Uterus (tissue), 4 donors: ENCODE results near the gene SLCO2A1. TPM values are rescaled to one million over a fixed set of nuclear protein-coding genes. Genes with fewer than 3 reads are reported as not detected.
A peak's percentile ranks its signal among the peaks of the same experiment; 100 is the strongest.

Experiments
- DNase-seq, 2 donors: peaks; one replicate each; pipeline ENCODE4 v3.0.0-alpha.2; 2019 to 2020
- H3K27ac ChIP-seq, 2 donors: fragments of 200-600 bp; sonication (generic); 1 replicate in 1 of 2; 2 replicates in 1 of 2; pipeline ENCODE4 v1.5.1; 2016 to 2018
- H3K27me3 ChIP-seq, 2 donors: fragments of 200-600 bp; sonication (generic); one replicate each; pipeline ENCODE4 v1.5.1; 2018 to 2019; ENCODE audit warnings: control low read depth in 1 of 2
- H3K36me3 ChIP-seq, 2 donors: fragments of 200-600 bp; sonication (generic); one replicate each; pipeline ENCODE4 v1.5.1; 2019; ENCODE audit warnings: control low read depth in 1 of 2
- H3K4me1 ChIP-seq, 2 donors: fragments of 200-600 bp; sonication (generic); one replicate each; pipeline ENCODE4 v1.5.1; 2018 to 2019; ENCODE audit warnings: control low read depth in 1 of 2
- H3K4me3 ChIP-seq, 2 donors: fragments of 200-600 bp; sonication (generic); 1 replicate in 1 of 2; 2 replicates in 1 of 2; pipeline ENCODE4 v1.5.1; 2018 to 2019; ENCODE audit warnings: mild to moderate bottlenecking in 1 of 2
- H3K9me3 ChIP-seq, 2 donors: fragments of 200-600 bp; sonication (generic); one replicate each; pipeline ENCODE4 v1.5.1; 2019; ENCODE audit warnings: control low read depth in 1 of 2
- POLR2A ChIP-seq, 2 donors: fragments of 450-650 bp; IDR thresholded peaks; one replicate each; pipeline ENCODE4 v1.6.1; 2016; ENCODE audit warnings: antibody characterized with exemption in 2 of 2, mild to moderate bottlenecking in 1 of 2, moderate library complexity in 1 of 2
- intact Hi-C: fragments of 100-400 bp; cut with DNase I; formaldehyde crosslinking; loops from one replicate; pipeline ENCODE4 v1.15.1; 2023; ENCODE audit warnings: low total_unique reads
- total RNA-seq, 4 donors: library from RNA; depleted of rRNA in 3 of 4; stranded (reverse); fragments of >200 nt in 3 of 4; gene quantifications; one replicate each; pipeline versions ENCODE4 v1.1.0 to v1.2.4, GENCODE V29; 2014 to 2023
- TF ChIP-seq, protein P1 (sequence below), 4 experiments: fragments of 200-600 bp in 2 of 4; fragments of 450-650 bp in 2 of 4; sonication (generic) in 2 of 4; IDR thresholded peaks; one replicate each; pipeline ENCODE4 v1.5.1; 2016 to 2019; ENCODE audit warnings: antibody characterized with exemption in 4 of 4, mild to moderate bottlenecking in 2 of 4, moderate library complexity in 1 of 4
- donor health status: DM: yes; HTN: yes; CAD: no.

The SLCO2A1 gene
- total RNA-seq, 4 donors from 2014 or later: 3.0 to 168 (median 79.6) TPM

DNA sequence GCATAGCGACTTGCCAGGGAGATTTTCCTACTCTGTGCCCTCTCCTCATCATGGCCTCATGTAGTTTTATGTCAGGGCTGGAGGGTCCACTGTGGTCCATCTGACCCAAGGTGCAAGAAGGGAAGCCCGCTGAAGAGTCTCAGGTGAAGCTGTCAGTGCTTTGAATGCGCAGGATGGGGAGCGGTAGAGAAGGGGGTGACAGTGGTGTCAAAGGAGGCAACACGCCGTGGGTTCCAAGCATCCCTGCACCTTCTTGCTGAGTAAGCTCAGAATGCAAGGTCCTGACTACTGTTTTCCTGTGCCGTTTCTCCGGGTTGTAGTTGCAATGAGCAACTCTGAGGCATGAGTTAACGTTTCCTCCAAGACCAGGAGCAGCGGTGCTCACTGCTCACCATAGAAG, 89.2 kb downstream of the SLCO2A1 start:
- H3K9me3 ChIP-seq: no peaks in the 10 kb centered on the region
- no peaks in the 10 kb centered on the region for H3K36me3 ChIP-seq
- peak in 1 of 2 donors; percentile 8 for DNase-seq
- no peak overlapping the region for H3K4me3 ChIP-seq
- H3K27me3 ChIP-seq: no peaks in the 10 kb centered on the region
- no peak for TF ChIP-seq POLR2A (IDR thresholded peaks at IDR 0.05)
- TF ChIP-seq, protein P1, sequence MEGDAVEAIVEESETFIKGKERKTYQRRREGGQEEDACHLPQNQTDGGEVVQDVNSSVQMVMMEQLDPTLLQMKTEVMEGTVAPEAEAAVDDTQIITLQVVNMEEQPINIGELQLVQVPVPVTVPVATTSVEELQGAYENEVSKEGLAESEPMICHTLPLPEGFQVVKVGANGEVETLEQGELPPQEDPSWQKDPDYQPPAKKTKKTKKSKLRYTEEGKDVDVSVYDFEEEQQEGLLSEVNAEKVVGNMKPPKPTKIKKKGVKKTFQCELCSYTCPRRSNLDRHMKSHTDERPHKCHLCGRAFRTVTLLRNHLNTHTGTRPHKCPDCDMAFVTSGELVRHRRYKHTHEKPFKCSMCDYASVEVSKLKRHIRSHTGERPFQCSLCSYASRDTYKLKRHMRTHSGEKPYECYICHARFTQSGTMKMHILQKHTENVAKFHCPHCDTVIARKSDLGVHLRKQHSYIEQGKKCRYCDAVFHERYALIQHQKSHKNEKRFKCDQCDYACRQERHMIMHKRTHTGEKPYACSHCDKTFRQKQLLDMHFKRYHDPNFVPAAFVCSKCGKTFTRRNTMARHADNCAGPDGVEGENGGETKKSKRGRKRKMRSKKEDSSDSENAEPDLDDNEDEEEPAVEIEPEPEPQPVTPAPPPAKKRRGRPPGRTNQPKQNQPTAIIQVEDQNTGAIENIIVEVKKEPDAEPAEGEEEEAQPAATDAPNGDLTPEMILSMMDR (IDR thresholded peaks at IDR 0.05): no peak
- intact Hi-C loops: no loop called here
- H3K4me1 ChIP-seq: no peaks in the 10 kb centered on the region
- H3K27ac ChIP-seq: no peak overlapping the region

DNA sequence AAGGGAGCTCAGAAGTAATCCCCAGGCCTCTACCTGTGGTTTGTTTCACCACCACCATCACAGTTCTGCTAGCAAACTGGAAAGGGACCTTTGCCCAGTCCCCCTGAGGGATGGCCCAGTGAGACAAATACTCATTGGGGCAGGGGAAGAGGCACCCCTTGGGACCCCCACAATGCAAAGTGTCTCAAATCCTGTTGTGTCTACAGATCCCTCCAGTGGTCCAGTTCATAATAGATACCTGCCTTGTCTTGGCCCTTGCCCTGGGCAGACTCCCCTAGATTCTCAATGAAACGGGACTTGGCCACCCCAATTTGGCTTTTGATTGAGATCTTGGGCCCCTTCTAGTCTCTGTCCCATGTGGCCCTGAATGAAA, 90.3 kb downstream of the SLCO2A1 start:
- H3K27ac ChIP-seq: peak overlapping the region in 1 of 2 donors; percentile 24
- H3K4me1 ChIP-seq: no peaks in the 10 kb centered on the region
- no peak for TF ChIP-seq POLR2A (IDR thresholded peaks at IDR 0.05)
- no peak overlapping the region for H3K4me3 ChIP-seq
- intact Hi-C loops: no loop called here
- DNase-seq: no peak
- no peaks in the 10 kb centered on the region for H3K36me3 ChIP-seq
- H3K9me3 ChIP-seq: no peaks in the 10 kb centered on the region
- H3K27me3 ChIP-seq: no peaks in the 10 kb centered on the region

DNA sequence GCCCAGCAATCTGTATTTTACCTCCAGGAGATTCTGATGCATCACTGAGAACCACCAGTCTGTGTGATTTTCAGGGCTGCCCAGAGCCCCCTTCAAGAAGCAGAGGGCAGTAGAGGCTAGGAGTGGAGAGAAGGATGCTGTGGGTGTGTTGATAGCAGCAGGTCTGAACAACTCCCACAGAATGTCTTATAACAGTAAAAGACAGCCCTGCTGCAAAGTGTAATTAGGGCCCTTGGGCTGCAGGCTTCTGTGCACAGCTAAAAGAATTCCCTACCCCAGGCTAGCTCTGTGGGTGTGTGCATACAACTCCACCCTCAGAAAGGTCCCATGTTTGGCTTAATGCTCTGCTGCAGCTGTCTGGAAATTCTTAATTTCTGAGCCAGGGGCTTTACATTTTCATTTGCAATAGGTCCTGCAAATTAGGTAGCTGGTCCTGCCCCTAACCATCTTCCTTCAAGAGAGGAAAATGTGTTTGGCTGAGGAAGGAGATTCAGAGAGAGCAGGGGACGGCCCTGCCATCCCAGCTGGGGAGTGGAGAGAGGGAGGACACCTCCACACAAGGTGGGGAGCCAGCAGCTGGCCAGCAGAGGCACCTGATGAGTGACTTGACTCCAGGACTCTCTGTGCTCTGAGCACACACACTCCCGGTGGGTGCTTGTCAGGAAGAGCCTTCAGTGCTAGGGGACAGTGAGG, 90.8 kb downstream of the SLCO2A1 start:
- no peaks in the 10 kb centered on the region for H3K27me3 ChIP-seq
- H3K9me3 ChIP-seq: no peaks in the 10 kb centered on the region
- no peaks in the 10 kb centered on the region for H3K4me1 ChIP-seq
- no peak for TF ChIP-seq POLR2A (IDR thresholded peaks at IDR 0.05)
- TF ChIP-seq, protein P1 (IDR thresholded peaks at IDR 0.05): no peak
- intact Hi-C loops: no loop called here
- H3K36me3 ChIP-seq: no peaks in the 10 kb centered on the region
- peak overlapping the region in 1 of 2 donors; percentile 24 for H3K27ac ChIP-seq
- peak in 1 of 2 donors; percentile 5 for DNase-seq
- H3K4me3 ChIP-seq: no peak overlapping the region

DNA sequence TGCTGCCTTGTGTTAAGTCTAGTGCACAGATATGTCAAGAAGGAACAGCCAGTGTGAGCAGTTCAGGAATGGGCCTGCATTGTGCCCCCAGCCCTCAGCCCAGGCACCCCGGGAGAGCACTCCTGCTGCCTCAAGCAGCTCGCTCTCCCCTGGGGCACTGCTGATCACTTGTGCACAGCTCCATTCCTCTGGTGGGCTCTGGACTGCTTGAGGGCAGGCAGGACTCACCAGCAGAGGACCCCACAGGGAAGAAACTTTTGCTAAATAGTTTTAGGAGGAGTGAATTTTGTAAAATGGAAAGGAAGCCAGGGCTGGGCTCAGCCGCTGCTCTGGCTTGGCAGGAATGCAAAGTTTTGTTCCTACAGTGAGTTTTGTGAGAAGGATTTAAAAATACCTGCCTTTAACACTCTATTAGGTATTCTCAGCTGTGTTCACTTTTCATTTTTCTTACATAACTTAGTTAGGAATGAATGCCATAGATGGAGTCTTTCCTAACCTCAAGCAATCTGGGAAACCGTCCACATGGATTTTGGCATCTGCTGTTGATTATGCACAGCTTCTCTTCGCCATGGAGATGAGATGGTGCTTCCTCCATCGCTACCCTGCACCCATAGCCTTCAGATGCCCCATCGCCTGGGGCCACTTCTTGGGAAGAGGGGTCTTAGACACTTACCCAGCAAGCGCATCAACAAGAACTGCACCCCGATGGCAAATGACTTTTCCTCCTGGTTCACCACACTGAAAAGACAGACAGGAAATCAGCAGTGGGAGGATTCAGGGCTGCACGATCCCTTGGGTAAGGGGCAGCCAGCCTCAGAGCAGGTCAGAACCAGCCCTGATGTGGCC, 91.7 kb downstream of the SLCO2A1 start:
- no peaks in the 10 kb centered on the region for H3K36me3 ChIP-seq
- H3K27me3 ChIP-seq: no peaks in the 10 kb centered on the region
- TF ChIP-seq POLR2A (IDR thresholded peaks at IDR 0.05): no peak
- TF ChIP-seq, protein P1 (IDR thresholded peaks at IDR 0.05): no peak
- intact Hi-C loops: no loop called here
- no peaks in the 10 kb centered on the region for H3K4me1 ChIP-seq
- H3K9me3 ChIP-seq: no peaks in the 10 kb centered on the region
- no peak for DNase-seq
- H3K27ac ChIP-seq: no peak overlapping the region
- no peak overlapping the region for H3K4me3 ChIP-seq

DNA sequence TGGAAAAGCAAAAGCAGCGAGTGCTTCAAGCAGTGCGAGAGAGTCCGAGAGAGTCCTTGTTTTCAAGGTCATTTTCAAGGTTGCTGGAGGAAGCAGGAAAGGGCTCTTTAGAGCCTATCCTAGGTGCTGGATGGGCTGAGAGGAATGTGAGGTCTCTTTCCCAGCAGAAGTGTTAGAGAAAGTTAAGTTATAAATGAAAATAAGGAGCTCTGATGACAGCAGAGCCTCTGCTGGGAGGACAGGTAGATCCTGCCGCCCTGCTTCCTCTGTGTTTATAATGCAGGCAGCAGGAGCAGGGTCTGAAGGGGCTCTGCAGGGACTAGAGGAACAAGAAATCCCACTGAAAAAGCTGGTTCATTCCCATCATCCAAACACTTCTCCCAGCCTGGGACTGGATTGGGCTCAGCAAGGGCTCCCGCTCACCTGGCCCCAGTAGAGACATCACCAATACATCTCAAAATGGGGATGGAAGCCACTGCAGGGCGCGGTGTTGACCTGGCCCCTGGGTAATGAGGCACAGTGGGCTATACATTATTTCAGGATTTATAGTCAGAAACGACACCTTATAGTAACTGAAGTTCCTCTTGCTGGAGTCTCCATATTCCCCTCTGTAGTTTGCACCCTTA, 92.6 kb downstream of the SLCO2A1 start:
- DNase-seq: no peak
- Histone ChIP-seq H3K27ac (no peak overlapping the region), H3K27me3 (no peaks in the 10 kb centered on the region), H3K9me3 (no peaks in the 10 kb centered on the region), H3K4me3 (no peak overlapping the region), H3K4me1 (no peaks in the 10 kb centered on the region), H3K36me3 (no peaks in the 10 kb centered on the region)
- TF ChIP-seq POLR2A (IDR thresholded peaks at IDR 0.05): no peak
- TF ChIP-seq, protein P1 (IDR thresholded peaks at IDR 0.05): no peak
- intact Hi-C loops: no loop called here
